Measurements from ENCODE around the gene PNMA8B. TPM values are rescaled to one million over a fixed set of nuclear protein-coding genes. Genes with fewer than 3 reads are reported as not detected.

The PNMA8B gene
- total RNA-seq, 2 donors from 2014 or later, result 0.27 to 0.29 TPM

GRCh38 chr19:46491975-46492682 lies 3.5 kb downstream of the PNMA8B start:
- Histone ChIP-seq H3K4me1 (peaks cover 4% of the 10 kb centered on the region), H3K27me3 (peaks cover 25% of the 10 kb centered on the region), H3K27ac (no peak overlapping the region), H3K4me3 (no peak overlapping the region), H3K9me3 (no peaks in the 10 kb centered on the region), H3K9ac (ENCODE audit: low read depth in 2 of 2, low read length in 2 of 2) (no peak overlapping the region), H3K36me3 (no peaks in the 10 kb centered on the region)
- intact Hi-C loops (cut with DNase I), result no loop called here
- DNase-seq, result no peak
- TF ChIP-seq, protein P1, sequence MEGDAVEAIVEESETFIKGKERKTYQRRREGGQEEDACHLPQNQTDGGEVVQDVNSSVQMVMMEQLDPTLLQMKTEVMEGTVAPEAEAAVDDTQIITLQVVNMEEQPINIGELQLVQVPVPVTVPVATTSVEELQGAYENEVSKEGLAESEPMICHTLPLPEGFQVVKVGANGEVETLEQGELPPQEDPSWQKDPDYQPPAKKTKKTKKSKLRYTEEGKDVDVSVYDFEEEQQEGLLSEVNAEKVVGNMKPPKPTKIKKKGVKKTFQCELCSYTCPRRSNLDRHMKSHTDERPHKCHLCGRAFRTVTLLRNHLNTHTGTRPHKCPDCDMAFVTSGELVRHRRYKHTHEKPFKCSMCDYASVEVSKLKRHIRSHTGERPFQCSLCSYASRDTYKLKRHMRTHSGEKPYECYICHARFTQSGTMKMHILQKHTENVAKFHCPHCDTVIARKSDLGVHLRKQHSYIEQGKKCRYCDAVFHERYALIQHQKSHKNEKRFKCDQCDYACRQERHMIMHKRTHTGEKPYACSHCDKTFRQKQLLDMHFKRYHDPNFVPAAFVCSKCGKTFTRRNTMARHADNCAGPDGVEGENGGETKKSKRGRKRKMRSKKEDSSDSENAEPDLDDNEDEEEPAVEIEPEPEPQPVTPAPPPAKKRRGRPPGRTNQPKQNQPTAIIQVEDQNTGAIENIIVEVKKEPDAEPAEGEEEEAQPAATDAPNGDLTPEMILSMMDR (IDR thresholded peaks at IDR 0.05), result no peak

DNA sequence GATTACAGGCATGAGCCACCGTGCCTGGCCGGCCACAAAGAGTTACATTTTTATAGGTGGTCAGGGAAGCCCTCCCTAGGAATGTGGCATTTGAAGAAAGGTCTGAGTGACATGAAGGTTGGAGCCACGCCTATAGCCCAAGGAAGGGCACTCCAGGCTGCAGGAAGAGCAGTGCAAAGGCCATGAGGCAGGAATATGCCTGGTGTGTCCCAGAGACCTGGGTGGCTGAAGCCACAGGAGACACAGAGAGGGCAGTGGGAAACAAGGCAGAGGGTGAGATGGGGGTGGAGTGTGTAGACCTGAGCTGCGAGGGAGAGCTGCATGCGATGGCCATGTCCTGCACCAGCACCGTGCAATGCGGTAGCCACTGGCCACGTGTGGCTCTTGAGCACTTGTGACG lies 4.9 kb downstream of the PNMA8B start:
- TF ChIP-seq, protein P1 (IDR thresholded peaks at IDR 0.05), result no peak
- Histone ChIP-seq H3K4me3 (no peak overlapping the region), H3K36me3 (no peaks in the 10 kb centered on the region), H3K4me1 (peaks cover 4% of the 10 kb centered on the region), H3K27ac (no peak overlapping the region), H3K9me3 (no peaks in the 10 kb centered on the region), H3K9ac (ENCODE audit: low read depth in 2 of 2, low read length in 2 of 2) (no peak overlapping the region), H3K27me3 (peaks cover 25% of the 10 kb centered on the region)
- DNase-seq, result no peak
- intact Hi-C loops (cut with DNase I), result no loop called here

GRCh38 chr19:46489445-46490272 lies 6.0 kb downstream of the PNMA8B start:
- peaks cover 4% of the 10 kb centered on the region for H3K4me1 ChIP-seq
- intact Hi-C loops (cut with DNase I), result loop anchor here (2.0 kb wide), 2 partner anchors 89 to 211 kb away; no protein-coding TSS in a partner anchor
- no peaks in the 10 kb centered on the region for H3K9me3 ChIP-seq
- DNase-seq, result no peak
- TF ChIP-seq, protein P1 (IDR thresholded peaks at IDR 0.05), result no peak
- no peak overlapping the region for H3K27ac ChIP-seq
- H3K9ac ChIP-seq (ENCODE audit: low read depth in 2 of 2, low read length in 2 of 2), result no peak overlapping the region
- no peak overlapping the region for H3K4me3 ChIP-seq
- H3K36me3 ChIP-seq, result no peaks in the 10 kb centered on the region
- peaks cover 25% of the 10 kb centered on the region for H3K27me3 ChIP-seq

- no peaks in the 10 kb centered on the region for H3K36me3 ChIP-seq
- no peak for DNase-seq
- H3K27ac ChIP-seq, result no peak overlapping the region
- peaks cover 4% of the 10 kb centered on the region for H3K4me1 ChIP-seq
- TF ChIP-seq, protein P1 (IDR thresholded peaks at IDR 0.05), result no peak
- intact Hi-C loops (cut with DNase I), result loop anchor here (2.0 kb wide), 2 partner anchors 88 to 210 kb away; no protein-coding TSS in a partner anchor
- no peaks in the 10 kb centered on the region for H3K9me3 ChIP-seq
- no peak overlapping the region for H3K4me3 ChIP-seq
- no peak overlapping the region for H3K9ac ChIP-seq (ENCODE audit: low read depth in 2 of 2, low read length in 2 of 2)
- peaks cover 25% of the 10 kb centered on the region for H3K27me3 ChIP-seq
Observed at GRCh38 chr19:46488551-46488950, 7.1 kb downstream of the PNMA8B start.

- intact Hi-C loops (cut with DNase I), result loop anchor here (2.0 kb wide), 2 partner anchors 87 to 209 kb away; no protein-coding TSS in a partner anchor
- Histone ChIP-seq H3K4me3 (no peak overlapping the region), H3K9me3 (no peaks in the 10 kb centered on the region), H3K27ac (no peak overlapping the region), H3K4me1 (peaks cover 4% of the 10 kb centered on the region), H3K36me3 (no peaks in the 10 kb centered on the region), H3K27me3 (peaks cover 24% of the 10 kb centered on the region), H3K9ac (ENCODE audit: low read depth in 2 of 2, low read length in 2 of 2) (peak overlapping the region in 1 of 2 donors; percentile 30)
- TF ChIP-seq, protein P1 (IDR thresholded peaks at IDR 0.05), result peak; percentile 82
- peak; percentile 77 for DNase-seq
Observed at GRCh38 chr19:46487802-46488445, 7.7 kb downstream of the PNMA8B start.

Measured in colonic mucosa (tissue), 4 donors.